Natural killer cell (primary cell): Measurements from ENCODE around the gene FBXL7. TPM values are rescaled to one million over a fixed set of nuclear protein-coding genes. Genes with fewer than 3 reads are reported as not detected.

Source experiments
- ATAC-seq, 3 donors: fragments of 150-1000 bp in 2 of 3; fragments of 200-7000 bp in 1 of 3; cut with Tn5 transposase; 1 replicate in 1 of 3; 2 replicates in 2 of 3; pipeline ENCODE4 v1.10.0; 2021; ENCODE audit warnings: mild to moderate bottlenecking in 2 of 3, moderate library complexity in 2 of 3
- DNase-seq, 2 donors: peaks; one replicate each; pipeline versions ENCODE4 v3.0.0 to v3.0.0-alpha.2; 2013 to 2021; ENCODE audit warnings: mixed read lengths in 1 of 2
- H3K27ac ChIP-seq: one replicate; pipeline ENCODE4 v1.5.1; 2013; ENCODE audit warnings: mild to moderate bottlenecking, low read length
- H3K27me3 ChIP-seq: one replicate; pipeline ENCODE4 v1.6.1; 2013; ENCODE audit warnings: low read length; ENCODE audit not compliant: control insufficient read depth, insufficient read depth
- H3K36me3 ChIP-seq: one replicate; pipeline ENCODE4 v1.6.1; 2013; ENCODE audit warnings: low read length; ENCODE audit not compliant: control insufficient read depth, insufficient read depth
- H3K4me1 ChIP-seq: one replicate; pipeline ENCODE4 v1.6.1; 2013; ENCODE audit warnings: low read length; ENCODE audit not compliant: control insufficient read depth, insufficient read depth
- H3K4me3 ChIP-seq: one replicate; pipeline ENCODE4 v1.5.1; 2013; ENCODE audit warnings: low read length
- H3K9me3 ChIP-seq: one replicate; pipeline ENCODE4 v1.6.1; 2013; ENCODE audit warnings: low read length; ENCODE audit not compliant: control insufficient read depth, insufficient read depth
- H3K27ac Mint-ChIP-seq, 2 donors: one replicate each; pipeline ENCODE4 v1.8.0; 2022; ENCODE audit warnings: mild to moderate bottlenecking in 2 of 2, mixed read lengths in 2 of 2, moderate library complexity in 1 of 2
- H3K27me3 Mint-ChIP-seq, 2 donors: one replicate each; pipeline ENCODE4 v1.8.0; 2022; ENCODE audit warnings: low read depth in 2 of 2, mixed read lengths in 2 of 2
- H3K36me3 Mint-ChIP-seq: one replicate; pipeline ENCODE4 v1.8.0; 2022; ENCODE audit warnings: mixed read lengths
- H3K4me1 Mint-ChIP-seq, 2 donors: one replicate each; pipeline ENCODE4 v1.8.0; 2022; ENCODE audit warnings: mixed read lengths in 2 of 2
- H3K4me3 Mint-ChIP-seq: one replicate; pipeline ENCODE4 v1.8.0; 2022; ENCODE audit warnings: mild to moderate bottlenecking, moderate library complexity, mixed read lengths
- H3K9me3 Mint-ChIP-seq, 2 donors: one replicate each; pipeline ENCODE4 v1.8.0; 2022; ENCODE audit warnings: mixed read lengths in 2 of 2
- WGBS: methylation state at CpG from one replicate; pipeline ENCODE4 v1.1.7; 2013; ENCODE audit warnings: missing lambda C conversion rate; ENCODE audit not compliant: insufficient coverage; 5-methylcytosine and 5-hydroxymethylcytosine counted together
- intact Hi-C: fragments of 100-400 bp; cut with micrococcal nuclease; formaldehyde crosslinking; loops from one replicate; pipeline ENCODE4 v1.14.2; 2022
- total RNA-seq, 4 donors: library from RNA; stranded (reverse); fragments of 120-200 nt in 1 of 4; gene quantifications; one replicate each; pipeline versions ENCODE4 v1.2.3 to v1.2.4, GENCODE V29; 2013 to 2022
- TF ChIP-seq, protein P1 (sequence below): fragments of 200-600 bp; IDR thresholded peaks from one replicate; pipeline ENCODE4 v1.8.0; 2022; ENCODE audit warnings: antibody characterized with exemption

FBXL7 gene
- total RNA-seq, 3 donors from 2014 or later (not counting 1 experiment from before 2014, with no cell fraction given), result not detected

DNA sequence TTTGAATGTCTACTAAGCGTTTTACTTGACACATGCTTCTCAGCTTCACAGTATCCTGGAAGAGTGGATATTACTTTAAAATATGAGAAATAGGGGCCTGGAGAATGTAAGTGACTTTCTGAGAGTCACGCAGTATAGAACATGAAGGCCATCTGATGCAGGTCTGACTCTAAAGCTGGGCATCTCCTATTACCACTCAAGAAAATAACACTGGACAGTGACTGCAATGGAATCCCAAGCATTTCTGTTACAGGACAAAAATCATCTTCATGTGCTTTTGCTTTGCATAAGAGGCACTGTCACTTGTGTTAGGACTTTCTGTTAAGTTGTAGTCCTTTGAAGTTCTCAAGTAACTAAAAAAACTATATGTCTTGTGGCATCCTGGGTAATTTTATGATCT lies 335.5 kb downstream of the FBXL7 start:
- Mint-ChIP-seq H3K9me3 (peaks cover 10 to 12% of the 10 kb centered on the region in 2 donors), H3K27ac (no peak overlapping the region), H3K4me1 (no peaks in the 10 kb centered on the region), H3K36me3 (no peaks in the 10 kb centered on the region), H3K27me3 (no peaks in the 10 kb centered on the region), H3K4me3 (no peak overlapping the region)
- DNase-seq (no peak), ATAC-seq (no peak)
- H3K27ac ChIP-seq, result no peak overlapping the region
- H3K4me1 ChIP-seq, result no peaks in the 10 kb centered on the region
- no peak overlapping the region for H3K4me3 ChIP-seq
- no peaks in the 10 kb centered on the region for H3K36me3 ChIP-seq
- H3K9me3 ChIP-seq, result no peaks in the 10 kb centered on the region
- 100% methylated on average over 2 of the region's 2 CpGs for WGBS
- no peaks in the 10 kb centered on the region for H3K27me3 ChIP-seq
- intact Hi-C loops, result no loop called here
- TF ChIP-seq, protein P1, sequence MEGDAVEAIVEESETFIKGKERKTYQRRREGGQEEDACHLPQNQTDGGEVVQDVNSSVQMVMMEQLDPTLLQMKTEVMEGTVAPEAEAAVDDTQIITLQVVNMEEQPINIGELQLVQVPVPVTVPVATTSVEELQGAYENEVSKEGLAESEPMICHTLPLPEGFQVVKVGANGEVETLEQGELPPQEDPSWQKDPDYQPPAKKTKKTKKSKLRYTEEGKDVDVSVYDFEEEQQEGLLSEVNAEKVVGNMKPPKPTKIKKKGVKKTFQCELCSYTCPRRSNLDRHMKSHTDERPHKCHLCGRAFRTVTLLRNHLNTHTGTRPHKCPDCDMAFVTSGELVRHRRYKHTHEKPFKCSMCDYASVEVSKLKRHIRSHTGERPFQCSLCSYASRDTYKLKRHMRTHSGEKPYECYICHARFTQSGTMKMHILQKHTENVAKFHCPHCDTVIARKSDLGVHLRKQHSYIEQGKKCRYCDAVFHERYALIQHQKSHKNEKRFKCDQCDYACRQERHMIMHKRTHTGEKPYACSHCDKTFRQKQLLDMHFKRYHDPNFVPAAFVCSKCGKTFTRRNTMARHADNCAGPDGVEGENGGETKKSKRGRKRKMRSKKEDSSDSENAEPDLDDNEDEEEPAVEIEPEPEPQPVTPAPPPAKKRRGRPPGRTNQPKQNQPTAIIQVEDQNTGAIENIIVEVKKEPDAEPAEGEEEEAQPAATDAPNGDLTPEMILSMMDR, result no peak

DNA sequence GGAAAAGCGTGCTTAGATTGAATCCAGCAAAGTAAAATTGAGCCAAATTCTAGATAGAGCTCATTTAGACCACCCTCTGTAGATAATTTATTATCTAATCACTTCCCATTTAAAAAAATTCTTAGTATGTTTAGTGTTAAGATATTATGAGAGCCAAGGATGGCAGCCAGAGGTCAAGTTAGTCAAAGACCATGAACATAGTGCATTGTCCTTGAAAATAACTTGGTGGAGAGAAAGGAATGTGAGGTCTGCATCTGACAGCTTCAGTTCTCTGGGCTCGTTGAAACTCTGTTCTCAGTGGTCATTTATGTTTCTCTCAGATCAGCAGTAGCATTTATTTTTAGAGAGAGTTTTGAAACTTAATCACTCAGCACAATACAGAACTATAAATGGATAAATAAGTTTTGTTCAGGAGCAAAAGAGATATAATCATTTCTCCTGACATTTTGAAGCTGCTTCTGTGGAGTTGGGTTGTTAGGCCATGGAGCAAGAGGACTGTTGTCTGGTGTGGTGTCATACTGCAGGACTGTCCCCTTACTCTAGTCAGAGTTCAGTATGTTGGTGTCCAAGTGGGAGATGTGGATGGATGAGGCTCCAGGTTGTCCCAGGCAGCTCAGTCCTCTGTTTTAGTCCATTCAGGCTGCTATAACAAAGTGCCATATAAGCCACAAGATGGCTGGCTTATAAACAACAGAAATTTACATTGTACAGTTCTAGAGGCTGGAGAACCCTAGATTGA lies 337.7 kb downstream of the FBXL7 start:
- 67% methylated on average over 2 of the region's 2 CpGs for WGBS
- peaks cover 10 to 12% of the 10 kb centered on the region in 2 donors for H3K9me3 Mint-ChIP-seq
- Histone ChIP-seq H3K4me1 (no peaks in the 10 kb centered on the region), H3K4me3 (no peak overlapping the region), H3K27ac (no peak overlapping the region), H3K36me3 (no peaks in the 10 kb centered on the region), H3K27me3 (no peaks in the 10 kb centered on the region), H3K9me3 (peaks cover 5% of the 10 kb centered on the region)
- TF ChIP-seq, protein P1, result no peak
- no peaks in the 10 kb centered on the region for H3K4me1 Mint-ChIP-seq
- DNase-seq (no peak), ATAC-seq (no peak)
- H3K36me3 Mint-ChIP-seq, result no peaks in the 10 kb centered on the region
- no peaks in the 10 kb centered on the region for H3K27me3 Mint-ChIP-seq
- no peak overlapping the region for H3K27ac Mint-ChIP-seq
- H3K4me3 Mint-ChIP-seq, result no peak overlapping the region
- intact Hi-C loops, result no loop called here

DNA sequence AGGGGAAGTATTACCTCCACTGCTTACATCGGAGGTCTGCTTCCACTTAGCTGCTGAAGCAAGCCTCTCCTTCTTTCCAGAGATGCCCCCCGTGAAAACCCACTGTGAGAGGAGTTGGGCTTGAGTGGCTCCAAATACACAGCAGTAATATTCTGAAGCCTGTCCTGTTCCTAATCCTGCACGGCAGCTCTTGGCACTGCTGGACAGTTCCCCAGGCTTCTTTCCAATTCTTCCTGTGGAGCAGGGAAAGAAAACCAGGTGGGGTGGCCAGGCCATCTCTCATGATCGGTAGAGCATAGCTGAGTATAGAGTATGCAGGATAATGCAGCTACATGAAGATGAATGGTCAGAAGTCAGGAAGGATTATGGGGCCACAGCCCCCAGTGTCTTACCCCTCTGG lies 344.3 kb downstream of the FBXL7 start:
- H3K9me3 Mint-ChIP-seq, result peaks cover 7 to 8% of the 10 kb centered on the region in 2 donors
- peaks cover 5% of the 10 kb centered on the region for H3K9me3 ChIP-seq
- no peaks in the 10 kb centered on the region for H3K36me3 Mint-ChIP-seq
- H3K4me1 ChIP-seq, result no peaks in the 10 kb centered on the region
- H3K27ac ChIP-seq, result no peak overlapping the region
- H3K4me3 Mint-ChIP-seq, result no peak overlapping the region
- H3K36me3 ChIP-seq, result no peaks in the 10 kb centered on the region
- no peaks in the 10 kb centered on the region for H3K4me1 Mint-ChIP-seq
- intact Hi-C loops, result no loop called here
- no peak overlapping the region for H3K27ac Mint-ChIP-seq
- 73% methylated on average over 2 of the region's 4 CpGs for WGBS
- TF ChIP-seq, protein P1, result no peak
- no peak for DNase-seq
- no peak for ATAC-seq
- no peak overlapping the region for H3K4me3 ChIP-seq
- H3K27me3 Mint-ChIP-seq, result no peaks in the 10 kb centered on the region
- no peaks in the 10 kb centered on the region for H3K27me3 ChIP-seq

DNA sequence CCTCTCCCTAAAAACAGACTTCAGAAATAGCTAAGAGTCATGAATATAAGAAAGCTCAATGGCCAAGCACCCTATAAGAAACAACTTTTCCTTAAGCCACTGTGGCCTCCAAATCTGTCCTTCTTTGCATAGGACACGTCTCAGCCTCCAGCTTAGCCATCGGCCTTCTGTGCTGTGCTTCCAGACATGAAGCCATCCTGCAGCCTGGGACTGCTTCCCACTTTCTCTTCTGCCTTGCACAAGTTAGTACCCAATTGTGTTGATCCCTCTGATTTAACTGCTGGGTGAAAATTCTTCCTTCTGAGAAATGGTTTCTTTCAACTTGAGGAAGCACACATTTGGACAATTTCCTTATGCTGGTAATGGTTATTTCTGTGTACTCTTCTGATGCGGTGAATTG lies 344.9 kb downstream of the FBXL7 start:
- Mint-ChIP-seq H3K27ac (no peak overlapping the region), H3K4me1 (no peaks in the 10 kb centered on the region), H3K36me3 (no peaks in the 10 kb centered on the region), H3K27me3 (no peaks in the 10 kb centered on the region), H3K4me3 (no peak overlapping the region), H3K9me3 (peaks cover 4 to 5% of the 10 kb centered on the region in 2 donors)
- Histone ChIP-seq H3K27me3 (no peaks in the 10 kb centered on the region), H3K36me3 (no peaks in the 10 kb centered on the region), H3K9me3 (peaks cover 5% of the 10 kb centered on the region), H3K4me1 (no peaks in the 10 kb centered on the region), H3K4me3 (no peak overlapping the region), H3K27ac (no peak overlapping the region)
- ATAC-seq (no peak), DNase-seq (no peak)
- TF ChIP-seq, protein P1, result no peak
- intact Hi-C loops, result no loop called here
- WGBS, result 93% methylated on average over 2 of the region's 3 CpGs
